Mucosa of stomach (tissue), 1 donor: ENCODE results near the gene ZRSR2.
"Not testable (repeated sequence)": the region's sequence is repeated elsewhere in the genome, so short reads cannot be mapped to it uniquely, and the experiment has no call there.

ENCODE experiments used
- H3K27me3 ChIP-seq: one replicate; pipeline ENCODE4 v1.7.0; 2013; ENCODE audit warnings: mild to moderate bottlenecking, low read length; ENCODE audit not compliant: control insufficient read depth, insufficient read depth
- H3K36me3 ChIP-seq: one replicate; pipeline ENCODE4 v1.7.0; 2013; ENCODE audit warnings: low read length; ENCODE audit not compliant: control insufficient read depth, insufficient read depth
- H3K4me1 ChIP-seq: one replicate; pipeline ENCODE4 v1.7.0; 2013; ENCODE audit warnings: mild to moderate bottlenecking, low read length; ENCODE audit not compliant: control insufficient read depth, insufficient read depth
- H3K4me3 ChIP-seq: one replicate; pipeline ENCODE4 v1.7.0; 2013; ENCODE audit warnings: low read length
- H3K9ac ChIP-seq: one replicate; pipeline ENCODE4 v1.7.0; 2013; ENCODE audit warnings: mild to moderate bottlenecking, low read length, moderate library complexity
- H3K9me3 ChIP-seq: one replicate; pipeline ENCODE4 v1.7.0; 2013; ENCODE audit warnings: mild to moderate bottlenecking, low read length, moderate library complexity; ENCODE audit not compliant: control insufficient read depth
- donor health status: Pancreatic carcinoma.

ZRSR2 gene, protein sequence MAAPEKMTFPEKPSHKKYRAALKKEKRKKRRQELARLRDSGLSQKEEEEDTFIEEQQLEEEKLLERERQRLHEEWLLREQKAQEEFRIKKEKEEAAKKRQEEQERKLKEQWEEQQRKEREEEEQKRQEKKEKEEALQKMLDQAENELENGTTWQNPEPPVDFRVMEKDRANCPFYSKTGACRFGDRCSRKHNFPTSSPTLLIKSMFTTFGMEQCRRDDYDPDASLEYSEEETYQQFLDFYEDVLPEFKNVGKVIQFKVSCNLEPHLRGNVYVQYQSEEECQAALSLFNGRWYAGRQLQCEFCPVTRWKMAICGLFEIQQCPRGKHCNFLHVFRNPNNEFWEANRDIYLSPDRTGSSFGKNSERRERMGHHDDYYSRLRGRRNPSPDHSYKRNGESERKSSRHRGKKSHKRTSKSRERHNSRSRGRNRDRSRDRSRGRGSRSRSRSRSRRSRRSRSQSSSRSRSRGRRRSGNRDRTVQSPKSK

DNA sequence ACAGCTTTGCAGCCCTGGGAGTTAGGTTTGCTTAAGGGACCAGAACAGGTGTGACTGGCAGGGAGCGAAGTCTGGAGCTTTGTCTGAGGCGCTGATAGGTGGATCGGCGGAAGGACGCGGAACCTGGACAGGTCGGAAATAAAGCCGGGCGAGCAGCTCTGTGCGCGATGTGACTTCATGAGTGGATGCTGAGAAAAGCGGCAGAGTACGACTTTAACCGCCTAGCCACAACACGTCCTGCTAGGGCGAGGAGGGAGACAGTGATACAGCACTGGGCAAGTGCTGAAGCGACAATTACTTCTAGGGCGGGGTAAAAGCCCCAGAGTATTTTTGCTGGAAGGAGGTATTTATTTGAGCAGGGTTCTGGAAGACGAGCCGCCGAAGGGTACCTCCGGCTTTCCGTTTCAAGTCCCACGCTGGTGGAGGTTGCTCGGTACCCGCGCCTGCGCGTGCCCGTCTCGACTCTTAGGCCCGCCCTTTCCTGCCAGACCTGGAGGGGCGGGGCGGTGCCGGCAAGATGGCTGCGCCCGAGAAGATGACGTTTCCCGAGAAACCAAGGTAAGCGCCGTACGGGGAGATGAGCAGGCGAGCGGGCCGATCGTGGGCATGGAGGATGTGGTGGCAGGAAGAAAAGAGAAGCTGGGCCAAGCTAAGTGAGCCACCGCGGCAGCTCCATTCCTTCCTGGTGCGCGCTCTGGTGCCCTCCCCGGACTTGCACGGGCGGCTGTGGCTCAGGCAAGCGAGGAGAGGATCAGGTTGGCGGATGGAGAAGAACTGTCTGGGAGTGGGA lies at the start of gene ZRSR2:
Gene ZRSR2, plus strand, starts transcription at position 506 of the 790 bp plus-strand sequence. Its CDS starts 12 bp downstream, at position 518.
- peak within 1 kb of the TSS; percentile 67 for H3K4me3 ChIP-seq
- no peaks in the 10 kb centered on the region for H3K4me1 ChIP-seq
- H3K27me3 ChIP-seq: no peaks in the 10 kb centered on the region
- H3K9ac ChIP-seq: peak within 1 kb of the TSS; percentile 76
- H3K9me3 ChIP-seq: no peaks in the 10 kb centered on the region
- H3K36me3 ChIP-seq: no peaks in the 10 kb centered on the region

DNA sequence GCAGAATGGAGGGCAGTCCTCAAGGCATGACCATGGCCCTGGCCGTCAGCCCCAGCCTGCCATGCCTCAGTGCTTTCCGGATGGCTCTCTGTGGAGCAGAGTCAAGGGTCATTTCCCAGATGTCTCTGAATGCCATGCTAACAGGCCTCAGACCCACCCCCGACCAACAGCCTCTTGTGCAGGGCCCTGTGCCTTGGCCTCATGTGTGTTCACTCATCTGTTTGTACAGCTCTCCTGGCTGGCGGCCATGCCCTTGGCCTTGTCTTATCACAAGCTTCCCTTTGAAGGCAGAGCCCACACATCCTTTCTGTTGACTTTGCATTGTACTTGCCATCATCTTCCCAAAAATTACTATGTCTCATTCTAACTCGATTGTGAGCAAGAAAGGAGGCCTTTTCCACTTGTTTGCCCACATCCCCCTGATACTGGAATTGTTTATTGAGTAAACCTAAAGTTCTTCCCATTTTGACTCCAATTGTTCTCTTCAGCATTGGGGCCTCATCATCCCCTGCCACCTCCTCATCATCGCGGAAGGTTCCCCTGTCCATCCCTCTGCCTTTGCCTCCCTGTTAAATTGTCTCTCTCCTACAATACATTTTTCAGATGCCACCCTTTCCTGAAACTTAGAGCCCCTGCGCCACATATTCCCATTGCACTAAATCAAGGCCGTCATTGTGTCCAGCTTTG lies 46.0 kb upstream of the ZRSR2 start:
- Histone ChIP-seq H3K9me3 (no peaks in the 10 kb centered on the region), H3K4me1 (no peaks in the 10 kb centered on the region), H3K27me3 (no peaks in the 10 kb centered on the region), H3K9ac (no peak overlapping the region), H3K4me3 (no peak overlapping the region), H3K36me3 (no peaks in the 10 kb centered on the region)

DNA sequence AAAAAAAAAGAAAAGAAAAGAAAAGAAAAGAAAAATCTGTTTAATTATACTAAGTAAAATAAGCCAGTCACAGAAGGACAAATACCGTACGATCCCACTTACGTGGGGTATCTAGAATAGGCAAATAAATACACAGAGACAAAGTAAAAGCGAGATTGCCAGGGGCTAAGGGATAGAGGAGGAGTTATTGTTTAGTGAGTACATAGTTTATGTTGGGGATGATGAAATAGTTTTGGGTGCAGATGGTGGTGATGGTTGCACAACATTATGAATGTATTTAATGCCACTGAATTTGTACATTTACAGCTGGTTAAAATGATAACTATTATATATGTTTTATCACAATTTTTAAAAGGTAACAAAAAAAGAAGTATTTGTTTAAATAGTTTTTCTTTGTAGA lies 45.1 kb upstream of the ZRSR2 start:
- Histone ChIP-seq H3K9me3 (no peaks in the 10 kb centered on the region), H3K36me3 (no peaks in the 10 kb centered on the region), H3K4me1 (peaks cover 4% of the 10 kb centered on the region), H3K9ac (no peak overlapping the region), H3K27me3 (no peaks in the 10 kb centered on the region), H3K4me3 (no peak overlapping the region)

DNA sequence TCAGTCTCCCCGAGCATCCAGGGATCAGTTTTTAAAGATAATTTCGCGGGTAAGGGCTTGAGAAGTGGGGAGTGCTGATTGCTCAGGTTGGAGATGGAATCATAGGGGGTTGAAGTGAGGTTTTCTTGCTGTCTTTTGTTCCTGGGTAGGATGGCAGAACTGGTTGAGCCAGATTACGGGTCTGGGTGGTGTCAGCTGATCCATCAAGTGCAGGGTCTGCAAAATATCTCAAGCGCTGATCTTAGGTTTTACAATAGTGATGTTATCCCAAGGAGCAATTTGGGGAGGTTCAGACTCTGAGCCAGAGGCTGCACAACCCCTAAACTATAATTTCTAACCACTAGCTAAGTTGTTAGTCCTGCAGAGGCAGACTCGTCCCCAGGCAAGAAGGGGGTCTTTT lies 43.6 kb upstream of the ZRSR2 start:
- not testable (repeated sequence) for H3K4me3 ChIP-seq, H3K9me3 ChIP-seq, H3K9ac ChIP-seq, H3K27me3 ChIP-seq, H3K36me3 ChIP-seq
- H3K4me1 ChIP-seq: peaks cover 13% of the 10 kb centered on the region

DNA sequence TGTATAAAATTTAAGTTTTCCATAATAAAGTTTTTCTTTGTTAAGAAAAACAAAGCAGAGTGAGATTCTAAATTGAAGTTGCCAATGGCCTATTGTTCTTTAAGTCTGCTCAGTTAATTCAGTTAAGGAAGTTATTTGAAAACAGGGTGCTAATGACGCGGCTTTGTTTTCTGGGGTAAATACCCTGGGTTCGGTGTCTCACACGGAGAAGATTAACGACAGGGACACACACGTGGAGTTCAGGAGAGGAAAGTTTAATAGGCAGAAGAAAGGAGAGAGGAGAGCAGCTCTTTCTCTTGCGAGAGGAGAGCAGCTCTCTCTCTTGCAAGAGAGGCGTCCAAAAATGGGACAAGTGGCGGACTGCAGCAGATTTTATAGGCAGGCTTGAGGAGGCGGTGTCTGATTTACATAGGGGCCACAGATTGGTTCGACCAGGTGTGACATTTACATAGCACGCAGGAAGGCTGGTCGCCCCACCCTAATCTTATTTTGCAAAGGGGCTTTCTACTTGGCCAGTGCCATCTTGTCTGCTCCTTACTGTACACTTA lies 42.6 kb upstream of the ZRSR2 start:
- Histone ChIP-seq H3K4me3 (no peak overlapping the region), H3K27me3 (no peaks in the 10 kb centered on the region), H3K9ac (no peak overlapping the region), H3K4me1 (peaks cover 15% of the 10 kb centered on the region), H3K9me3 (no peaks in the 10 kb centered on the region), H3K36me3 (no peaks in the 10 kb centered on the region)

DNA sequence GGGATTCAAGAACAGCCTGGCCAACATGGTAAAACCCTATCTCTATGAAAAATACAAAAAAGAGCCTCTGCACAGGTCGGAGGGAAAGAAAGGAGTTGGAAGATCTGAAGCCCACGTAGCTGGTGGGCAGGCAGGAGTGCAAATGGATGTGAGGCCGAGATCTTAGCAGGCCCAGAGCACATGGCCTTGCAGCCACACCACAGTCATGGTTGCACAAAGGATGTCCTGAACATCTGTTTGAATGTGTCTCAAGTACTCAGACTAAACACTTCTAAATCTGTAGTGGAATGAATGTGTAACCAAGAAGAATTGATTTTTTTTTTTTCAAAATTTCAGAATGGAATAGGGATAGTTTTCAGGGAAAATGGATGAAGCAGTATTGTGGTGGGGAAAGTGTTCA lies 41.4 kb upstream of the ZRSR2 start:
- no peak overlapping the region for H3K4me3 ChIP-seq
- H3K9me3 ChIP-seq: no peaks in the 10 kb centered on the region
- H3K36me3 ChIP-seq: no peaks in the 10 kb centered on the region
- H3K9ac ChIP-seq: no peak overlapping the region
- H3K27me3 ChIP-seq: no peaks in the 10 kb centered on the region
- H3K4me1 ChIP-seq: peaks cover 15% of the 10 kb centered on the region

DNA sequence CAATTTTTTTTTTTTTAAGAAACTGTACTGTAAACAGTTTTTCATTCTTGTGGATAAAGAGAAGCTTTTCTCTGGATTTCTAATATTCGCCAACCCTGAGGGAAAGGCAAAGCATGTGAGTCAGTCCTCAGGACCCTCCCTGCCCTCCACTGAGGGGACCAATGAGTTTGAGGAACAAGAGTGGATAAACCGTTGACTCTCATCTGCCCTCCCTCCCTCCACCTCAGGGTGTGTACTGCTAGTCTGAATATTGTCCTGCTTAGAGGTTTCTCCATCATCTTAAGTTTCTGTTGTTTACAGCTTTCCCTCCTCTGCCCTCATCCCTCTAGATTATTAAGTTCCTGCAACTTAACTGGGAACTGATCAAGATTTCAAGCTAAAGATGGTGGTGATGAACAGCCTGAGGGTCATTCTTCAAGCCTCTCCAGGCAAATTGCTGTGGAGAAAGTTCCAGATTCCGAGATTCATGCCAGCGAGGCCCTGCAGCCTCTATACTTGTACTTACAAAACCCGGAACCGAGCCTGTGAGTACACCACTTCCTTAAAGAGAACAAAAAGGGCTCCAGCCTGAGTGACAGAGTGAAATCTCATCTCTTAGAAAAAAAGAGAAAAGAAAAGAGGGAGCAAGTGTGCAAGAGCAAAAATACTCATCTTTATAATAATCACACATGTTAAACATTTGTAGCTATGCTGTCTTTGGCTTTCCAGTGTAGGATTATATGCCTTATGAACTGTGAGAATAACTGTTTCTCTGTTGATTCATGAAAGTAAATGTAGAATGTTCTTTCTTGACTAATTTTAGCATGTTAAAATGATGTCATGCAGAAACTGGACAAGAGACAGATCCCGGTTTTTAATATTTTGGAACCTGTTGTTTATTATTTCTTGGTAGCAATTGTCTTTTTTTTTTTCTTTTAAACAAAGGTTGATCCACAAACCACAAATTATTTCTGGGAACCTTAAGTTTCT lies 40.4 kb upstream of the ZRSR2 start:
- no peak overlapping the region for H3K4me3 ChIP-seq
- no peaks in the 10 kb centered on the region for H3K9me3 ChIP-seq
- no peaks in the 10 kb centered on the region for H3K36me3 ChIP-seq
- no peak overlapping the region for H3K9ac ChIP-seq
- H3K4me1 ChIP-seq: peaks cover 15% of the 10 kb centered on the region
- H3K27me3 ChIP-seq: no peaks in the 10 kb centered on the region

DNA sequence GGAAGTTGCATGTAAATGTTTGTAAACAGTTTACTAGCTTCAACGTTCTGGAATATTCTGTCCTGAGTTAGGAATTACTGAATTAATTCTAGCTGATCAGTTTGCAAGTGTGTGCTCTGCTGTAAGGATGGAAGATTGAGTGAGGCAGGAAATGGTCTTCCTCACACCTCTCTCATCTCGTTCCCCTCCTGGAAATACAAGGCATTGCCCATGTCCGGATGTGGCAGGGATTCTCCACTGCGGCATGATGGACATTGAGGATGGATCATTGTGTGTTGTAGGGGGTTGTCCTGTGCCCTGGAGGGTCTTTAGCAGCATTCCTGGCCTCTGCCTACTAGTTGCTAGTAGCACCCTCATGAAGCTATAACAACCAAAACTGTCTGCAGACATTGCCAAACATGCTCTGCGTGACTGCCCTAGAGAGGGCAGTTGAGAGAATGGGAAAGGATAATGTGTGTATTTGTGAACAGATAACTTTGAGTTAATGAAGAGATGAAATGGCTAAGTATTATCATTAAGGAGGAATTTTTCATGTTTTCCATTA lies 39.6 kb upstream of the ZRSR2 start:
- H3K27me3 ChIP-seq: no peaks in the 10 kb centered on the region
- H3K36me3 ChIP-seq: no peaks in the 10 kb centered on the region
- H3K4me3 ChIP-seq: no peak overlapping the region
- no peak overlapping the region for H3K9ac ChIP-seq
- H3K4me1 ChIP-seq: peaks cover 15% of the 10 kb centered on the region
- no peaks in the 10 kb centered on the region for H3K9me3 ChIP-seq

DNA sequence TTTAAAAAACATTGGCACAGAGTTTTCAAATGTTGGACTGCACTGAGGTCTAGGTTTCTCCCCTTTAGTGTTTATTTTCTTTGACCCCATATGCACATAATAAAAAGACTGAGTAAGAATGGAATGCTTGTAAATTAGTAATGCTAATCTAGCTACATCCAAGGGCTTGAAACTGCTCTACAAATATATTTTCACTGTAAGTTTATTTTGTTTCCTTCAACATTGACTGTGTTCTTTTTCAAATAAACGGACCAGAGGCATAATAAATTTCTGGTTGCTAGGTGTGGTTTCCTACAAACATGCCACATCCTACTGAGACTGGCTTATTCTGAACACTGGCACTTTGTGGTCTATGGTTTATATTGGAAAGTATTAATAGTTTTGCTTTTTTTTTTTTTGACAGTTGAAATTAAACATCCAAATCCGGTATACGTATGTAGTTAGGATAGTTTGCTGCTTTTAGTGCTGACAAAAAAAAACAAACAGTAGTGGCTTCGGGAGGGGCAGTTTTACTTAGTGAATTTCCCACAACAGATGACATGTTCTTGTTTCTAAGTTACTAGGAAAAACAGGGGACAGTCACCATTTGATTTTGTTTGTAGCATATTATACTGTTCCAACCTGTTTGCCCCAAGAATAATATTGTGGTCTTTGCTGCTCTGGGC lies 39.0 kb upstream of the ZRSR2 start:
- Histone ChIP-seq H3K27me3 (no peaks in the 10 kb centered on the region), H3K9me3 (no peaks in the 10 kb centered on the region), H3K9ac (no peak overlapping the region), H3K4me1 (peaks cover 15% of the 10 kb centered on the region), H3K4me3 (no peak overlapping the region), H3K36me3 (no peaks in the 10 kb centered on the region)

DNA sequence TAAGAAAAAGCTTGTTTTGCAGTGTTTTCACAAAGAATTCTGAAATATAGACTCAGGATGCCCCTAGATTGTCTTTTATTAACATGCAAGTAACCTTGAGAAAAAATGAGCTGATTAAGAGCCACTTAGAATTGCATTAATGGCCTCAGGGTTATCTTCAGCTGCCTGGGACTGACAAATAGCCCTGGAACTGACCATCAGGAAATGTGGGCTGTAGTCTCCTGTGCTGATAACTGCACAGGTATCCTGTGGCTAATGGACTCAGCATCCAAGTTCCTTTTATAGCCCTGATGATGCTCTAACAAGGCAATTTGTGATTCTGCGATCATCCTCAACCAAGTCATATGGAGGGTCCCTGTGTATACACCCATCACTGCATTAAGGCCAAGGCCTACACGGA lies 35.2 kb upstream of the ZRSR2 start:
- Histone ChIP-seq H3K4me3 (no peak overlapping the region), H3K36me3 (no peaks in the 10 kb centered on the region), H3K9ac (no peak overlapping the region), H3K9me3 (no peaks in the 10 kb centered on the region), H3K4me1 (peaks cover 12% of the 10 kb centered on the region), H3K27me3 (no peaks in the 10 kb centered on the region)
